C1 segment of cervical spinal cord (tissue), 14 donors: ENCODE measurements around the gene SYP.
"Not testable (repeated sequence)": the region's sequence is repeated elsewhere in the genome, so short reads cannot be mapped to it uniquely, and the experiment has no call there.

Experiments used
- DNase-seq, 14 donors: peaks; one replicate each; lab custom pipeline; 2025; lab: John Stamatoyannopoulos, UW

SYP gene

GRCh38 chrX:49190821-49191573 lies 9.0 kb downstream of the SYP start:
- peak in 13 of 14 donors; percentile 33 to 98 (median 87) for DNase-seq

DNA sequence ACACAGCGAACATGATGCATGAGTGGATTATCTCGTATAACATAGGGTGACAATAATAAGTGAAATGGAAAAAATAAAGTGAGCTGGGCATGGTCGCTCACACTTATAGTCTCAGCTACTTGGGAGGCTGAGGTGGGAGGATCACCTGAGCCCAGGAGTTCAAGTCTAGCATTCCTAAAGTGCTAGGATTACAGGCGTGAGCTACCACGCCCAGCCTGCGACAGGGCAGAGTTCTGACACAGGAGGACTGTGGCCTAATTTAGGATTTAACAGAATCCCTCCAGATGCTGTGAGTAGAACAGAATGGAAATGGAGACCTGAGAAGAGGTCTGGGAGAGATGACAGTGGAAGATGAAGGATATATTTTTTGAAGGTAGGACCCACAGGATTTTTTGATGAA lies 10.4 kb downstream of the SYP start:
- no peak for DNase-seq

DNA sequence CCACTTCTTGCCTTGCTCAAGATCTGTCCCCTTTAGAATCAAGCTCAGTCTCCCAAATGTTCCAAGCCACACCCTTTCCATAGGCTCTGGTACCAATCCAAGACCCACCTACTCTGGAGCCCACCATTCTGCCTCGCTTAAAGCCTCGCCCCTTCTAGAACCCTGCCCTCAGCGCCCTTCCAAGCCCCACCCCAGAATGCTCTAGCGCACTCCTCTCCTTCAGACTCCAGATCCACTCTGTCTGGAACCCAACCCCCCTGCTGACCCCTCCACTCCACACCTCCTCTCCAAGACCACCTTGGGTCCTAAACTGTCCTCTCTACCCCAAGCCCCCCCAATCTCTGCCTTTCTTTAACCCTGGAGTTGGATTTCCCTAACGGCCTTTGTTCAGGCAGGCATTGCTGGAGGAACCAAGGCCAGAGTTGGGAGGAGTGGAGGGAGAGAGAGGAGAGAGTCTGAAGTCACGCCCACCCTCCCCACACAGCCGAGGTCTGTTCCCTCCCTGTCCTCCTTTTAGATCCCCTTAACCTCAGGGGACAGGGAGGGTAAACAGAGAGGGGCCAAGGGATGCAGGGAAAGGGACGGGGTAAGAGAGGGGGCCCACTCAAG lies 11.4 kb downstream of the SYP start:
- DNase-seq: no peak

GRCh38 chrX:49187526-49187925 lies 12.5 kb downstream of the SYP start:
- DNase-seq: no peak

- no peak for DNase-seq
These were observed 13.0 kb downstream of the SYP start for GRCh38 chrX:49187028-49187394.

- DNase-seq: peak in 12 of 14 donors; percentile 6 to 71 (median 23)
These were observed 13.6 kb downstream of the SYP start, which contains the start of gene PRICKLE3 for GRCh38 chrX:49186125-49187027. Gene PRICKLE3, minus strand, starts transcription at chrX:49186373. Its CDS starts 76 bp downstream, at chrX:49186297.

- peak in 7 of 14 donors; percentile 1 to 50 (median 14) for DNase-seq
These were observed 15.4 kb downstream of the SYP start for GRCh38 chrX:49184294-49185281.

DNA sequence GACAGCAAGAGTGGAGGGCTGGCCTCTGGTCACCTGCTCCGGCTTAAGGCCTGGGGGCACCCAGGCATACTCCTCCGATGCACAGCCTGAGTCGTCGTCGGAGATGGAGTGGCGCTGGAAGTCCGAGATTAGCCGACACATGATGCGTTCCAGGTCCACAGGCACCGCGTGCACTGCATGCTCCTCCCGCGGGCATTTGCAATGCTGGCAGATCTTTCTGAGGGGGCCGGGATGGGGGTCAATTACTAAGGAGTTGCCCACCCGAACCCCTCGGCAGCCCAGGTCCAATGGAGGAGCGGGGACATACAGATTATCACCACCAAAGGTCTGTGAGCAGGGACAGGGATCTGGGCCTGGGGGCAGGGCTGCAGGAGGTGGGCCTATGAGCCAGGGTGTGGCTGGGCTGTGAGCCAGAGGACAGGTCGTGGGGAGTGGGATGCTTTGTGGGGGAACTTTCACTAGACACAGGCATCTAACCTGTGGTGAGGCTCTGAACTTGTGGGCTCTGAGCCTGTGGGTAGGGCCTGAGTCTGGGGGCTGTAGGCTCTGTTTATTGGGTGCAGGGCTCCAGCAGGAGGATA lies 16.2 kb downstream of the SYP start:
- DNase-seq: no peak

GRCh38 chrX:49179358-49179757 lies 20.6 kb downstream of the SYP start:
- DNase-seq: no peak

DNA sequence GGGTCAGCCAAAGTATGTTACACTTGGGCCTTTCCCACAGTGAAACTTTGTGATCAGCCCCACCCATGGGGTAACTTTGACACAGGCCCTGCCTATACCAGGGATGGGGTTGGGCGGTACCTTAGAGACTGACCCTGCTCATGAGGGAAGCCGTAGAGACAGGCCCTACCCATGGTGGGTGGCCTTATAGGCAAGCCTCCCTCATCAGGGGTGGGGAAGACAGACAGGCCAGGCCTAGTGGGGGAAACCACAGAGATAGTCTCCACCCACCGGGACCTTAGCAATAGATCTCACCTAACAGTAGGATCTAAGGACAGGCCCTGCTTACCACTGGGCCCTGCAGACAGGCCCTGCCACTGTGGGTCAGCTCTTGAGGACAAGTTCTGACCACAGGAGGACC lies 21.5 kb downstream of the SYP start:
- no peak for DNase-seq

GRCh38 chrX:49177873-49178480 lies 22.0 kb downstream of the SYP start:
- no peak for DNase-seq

- DNase-seq: no peak
These were observed 22.6 kb downstream of the SYP start for GRCh38 chrX:49177338-49177833.

DNA sequence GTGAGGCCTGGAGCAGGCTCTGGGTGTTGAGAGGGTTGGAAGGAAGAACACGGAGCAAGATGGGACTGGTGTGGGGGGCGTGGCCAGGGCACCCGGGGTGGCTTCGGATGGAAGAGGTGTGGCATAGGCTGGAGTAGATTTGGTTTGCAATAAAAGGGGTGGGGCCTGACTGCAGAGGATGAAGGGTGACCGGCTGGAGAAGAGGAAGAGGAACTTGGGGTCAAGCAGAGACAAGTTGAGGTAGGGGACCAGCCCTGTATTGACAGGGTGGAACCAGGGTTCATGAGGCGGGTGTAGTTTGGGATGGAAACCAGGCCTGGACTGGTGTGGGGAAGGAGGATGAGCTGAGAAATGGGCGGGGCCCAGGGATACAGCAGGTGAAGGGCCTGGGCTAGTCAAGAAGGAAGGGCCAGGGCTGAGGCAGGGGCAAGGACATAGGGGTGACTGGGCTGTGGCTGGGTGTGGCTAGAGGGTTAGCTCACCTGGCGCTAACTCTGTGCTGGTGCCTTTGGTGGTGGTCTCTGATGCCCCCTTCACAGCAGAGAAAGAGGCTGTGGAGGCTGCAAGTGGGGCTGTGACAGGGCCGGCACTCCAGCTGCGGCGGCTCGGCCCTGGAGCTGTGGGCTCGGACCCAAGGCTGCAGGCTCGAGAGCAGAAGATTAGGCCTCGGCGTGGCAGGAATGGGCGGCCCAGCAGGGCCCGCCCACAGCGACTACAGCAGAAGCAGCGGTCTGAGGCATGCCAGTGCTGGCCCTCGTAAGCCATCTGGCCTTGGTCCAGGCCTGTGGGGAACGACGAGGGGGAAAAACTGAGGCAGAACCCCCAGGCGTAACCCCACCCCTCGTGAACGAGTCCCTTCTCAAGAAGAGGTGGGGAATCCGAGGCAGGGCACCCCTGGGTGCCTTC lies 23.3 kb downstream of the SYP start:
- no peak for DNase-seq

DNA sequence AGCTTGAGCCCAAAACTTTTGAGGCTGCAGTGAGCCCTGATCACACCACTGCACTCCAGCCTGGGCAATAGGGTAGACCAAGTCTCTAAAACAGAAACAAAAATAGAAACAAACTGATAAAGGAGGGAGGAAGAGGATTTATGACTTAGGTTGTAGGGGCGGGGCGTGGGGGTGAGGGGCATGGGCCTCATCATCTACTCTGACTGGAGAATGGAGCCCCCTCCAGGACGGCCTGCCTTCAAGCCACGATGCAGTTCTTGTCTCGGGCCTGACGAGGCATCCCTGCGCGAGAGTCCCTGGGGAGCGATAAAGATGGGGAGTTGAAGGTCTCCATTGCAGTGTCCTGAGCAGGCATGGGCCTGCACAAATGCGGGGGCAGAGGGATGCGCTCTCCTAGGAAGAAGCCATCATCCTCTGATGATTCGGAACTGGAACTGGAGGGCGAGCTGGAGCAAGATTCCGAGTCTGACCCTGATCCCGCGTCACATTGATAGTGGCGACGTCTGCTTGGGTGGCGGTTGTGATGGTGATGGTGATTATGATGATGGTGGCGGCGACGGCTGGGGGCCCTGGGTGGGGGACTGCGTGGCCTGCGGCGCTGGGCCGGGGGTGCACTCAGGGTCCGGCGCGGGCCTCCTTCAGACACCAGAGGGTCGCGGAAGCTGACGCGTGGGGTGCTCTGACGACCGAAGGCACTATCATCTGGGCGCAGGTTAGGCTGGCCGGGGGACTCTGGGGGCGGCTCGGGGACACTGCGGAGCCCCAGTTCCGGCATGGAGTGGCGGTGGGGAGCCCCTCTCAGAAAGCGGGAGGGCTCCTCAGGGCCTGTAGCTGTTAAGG lies 24.3 kb downstream of the SYP start:
- DNase-seq: no peak

DNA sequence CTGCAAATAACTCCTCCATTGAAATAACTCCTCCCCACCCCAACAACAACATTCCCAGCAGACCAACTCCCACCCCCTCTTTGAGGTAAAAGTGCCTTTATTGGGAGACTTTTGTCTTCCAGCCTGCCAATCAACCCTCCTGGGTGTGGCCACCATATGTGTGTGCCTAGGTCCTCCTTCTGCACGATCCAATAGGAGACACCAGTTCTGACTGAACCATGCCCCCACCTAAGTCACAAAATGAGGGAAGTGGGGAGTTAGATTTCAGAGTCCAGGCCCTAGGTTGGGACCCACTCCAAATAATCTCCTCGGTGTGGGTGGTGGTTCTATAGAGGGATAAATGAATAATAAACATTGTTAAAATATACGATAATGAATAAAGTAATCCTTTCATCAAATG lies 25.3 kb downstream of the SYP start:
- DNase-seq: no peak

DNA sequence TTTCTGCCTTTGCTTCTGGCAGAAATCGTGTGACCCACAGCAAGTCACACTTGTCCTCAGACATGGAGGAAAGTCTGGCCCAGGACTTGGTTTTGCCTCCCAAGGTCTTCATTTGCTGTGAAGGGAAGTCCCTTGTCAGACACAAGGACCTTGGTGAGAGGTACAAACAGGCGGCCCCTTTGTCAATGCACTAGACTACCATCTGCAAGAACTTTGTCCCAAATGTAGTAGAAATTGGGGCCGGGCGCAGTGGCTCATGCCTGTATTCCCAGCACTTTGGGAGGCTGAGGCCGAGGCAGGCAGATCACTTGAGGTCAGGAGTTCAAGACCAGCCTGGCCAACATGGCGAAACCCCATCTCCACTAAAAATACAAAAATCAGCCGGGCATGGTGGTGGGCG lies 26.4 kb downstream of the SYP start:
- not testable (repeated sequence) for DNase-seq

- peak in 8 of 14 donors; percentile 16 to 43 (median 30) for DNase-seq
These were observed 27.7 kb downstream of the SYP start for GRCh38 chrX:49172280-49172780.
